Neural progenitor cell (in vitro differentiated cells): Measurements from ENCODE around the gene COP1.

ENCODE experiments used
- EZH2 ChIP-seq: fragments of 200-600 bp; sonication (generic); IDR thresholded peaks from 2 replicates; pipeline ENCODE4 v1.6.1; 2017; ENCODE audit warnings: antibody characterized with exemption, mild to moderate bottlenecking, moderate library complexity
- EZH2phosphoT487 ChIP-seq: fragments of 200-600 bp; sonication (generic); IDR thresholded peaks from 2 replicates; pipeline ENCODE4 v1.6.1; 2017; ENCODE audit warnings: antibody characterized with exemption
- TF ChIP-seq, protein P1 (sequence below): fragments of 200-600 bp; sonication (generic); IDR thresholded peaks from 2 replicates; pipeline ENCODE4 v1.5.1; 2017; ENCODE audit warnings: antibody characterized with exemption, mild to moderate bottlenecking

GRCh38 chr1:175984057-175984812 is 222.9 kb downstream of the COP1 start:
- TF ChIP-seq, protein P1, sequence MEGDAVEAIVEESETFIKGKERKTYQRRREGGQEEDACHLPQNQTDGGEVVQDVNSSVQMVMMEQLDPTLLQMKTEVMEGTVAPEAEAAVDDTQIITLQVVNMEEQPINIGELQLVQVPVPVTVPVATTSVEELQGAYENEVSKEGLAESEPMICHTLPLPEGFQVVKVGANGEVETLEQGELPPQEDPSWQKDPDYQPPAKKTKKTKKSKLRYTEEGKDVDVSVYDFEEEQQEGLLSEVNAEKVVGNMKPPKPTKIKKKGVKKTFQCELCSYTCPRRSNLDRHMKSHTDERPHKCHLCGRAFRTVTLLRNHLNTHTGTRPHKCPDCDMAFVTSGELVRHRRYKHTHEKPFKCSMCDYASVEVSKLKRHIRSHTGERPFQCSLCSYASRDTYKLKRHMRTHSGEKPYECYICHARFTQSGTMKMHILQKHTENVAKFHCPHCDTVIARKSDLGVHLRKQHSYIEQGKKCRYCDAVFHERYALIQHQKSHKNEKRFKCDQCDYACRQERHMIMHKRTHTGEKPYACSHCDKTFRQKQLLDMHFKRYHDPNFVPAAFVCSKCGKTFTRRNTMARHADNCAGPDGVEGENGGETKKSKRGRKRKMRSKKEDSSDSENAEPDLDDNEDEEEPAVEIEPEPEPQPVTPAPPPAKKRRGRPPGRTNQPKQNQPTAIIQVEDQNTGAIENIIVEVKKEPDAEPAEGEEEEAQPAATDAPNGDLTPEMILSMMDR: no peak
- TF ChIP-seq EZH2phosphoT487: no peak
- no peak for TF ChIP-seq EZH2
